Neural progenitor cell (in vitro differentiated cells): ENCODE results near the gene JSRP1. TPM values are rescaled to one million over a fixed set of nuclear protein-coding genes. Genes with fewer than 3 reads are reported as not detected.

Experiments
- DNase-seq: peaks from one replicate; pipeline ENCODE4 v3.0.0-alpha.2; 2016; ENCODE audit warnings: low spot score
- H2AFZ ChIP-seq: fragments of 200-600 bp; sonication (generic); replicated peaks from 2 replicates; pipeline ENCODE4 v1.6.1; 2016; ENCODE audit warnings: antibody characterized with exemption
- H3F3A ChIP-seq: fragments of 200-600 bp; sonication (generic); 2 replicates; pipeline ENCODE4 v1.6.1; 2016; ENCODE audit warnings: antibody characterized with exemption, low read depth
- H3K27ac ChIP-seq: fragments of 200-600 bp; sonication (generic); 2 replicates; pipeline ENCODE4 v1.5.1; 2016; ENCODE audit warnings: mild to moderate bottlenecking
- H3K27me3 ChIP-seq: fragments of 200-600 bp; sonication (generic); 2 replicates; pipeline ENCODE4 v1.6.1; 2016; ENCODE audit warnings: mild to moderate bottlenecking, moderate library complexity
- H3K36me3 ChIP-seq: fragments of 200-600 bp; sonication (generic); 2 replicates; pipeline ENCODE4 v1.5.1; 2016
- H3K4me1 ChIP-seq: fragments of 200-600 bp; sonication (generic); 2 replicates; pipeline ENCODE4 v1.6.1; 2016; ENCODE audit warnings: mixed run types
- H3K4me2 ChIP-seq: fragments of 200-600 bp; sonication (generic); 2 replicates; pipeline ENCODE4 v1.6.1; 2016
- H3K4me3 ChIP-seq: fragments of 200-600 bp; sonication (generic); 2 replicates; pipeline ENCODE4 v1.5.1; 2016
- H3K79me2 ChIP-seq: fragments of 200-600 bp; sonication (generic); 2 replicates; pipeline ENCODE4 v1.6.1; 2016; ENCODE audit warnings: low read depth
- H3K9ac ChIP-seq: fragments of 200-600 bp; sonication (generic); 2 replicates; pipeline ENCODE4 v1.6.1; 2016
- H3K9me3 ChIP-seq: fragments of 200-600 bp; sonication (generic); 2 replicates; pipeline ENCODE4 v1.5.1; 2016; ENCODE audit warnings: low read depth
- H4K20me1 ChIP-seq: fragments of 200-600 bp; sonication (generic); 2 replicates; pipeline ENCODE4 v1.6.1; 2016; ENCODE audit warnings: low read depth
- H3K27ac Mint-ChIP-seq: 3 replicates; pipeline ENCODE4 v1.8.0; 2021; ENCODE audit warnings: mixed read lengths
- H3K27me3 Mint-ChIP-seq: 2 replicates; pipeline ENCODE4 v1.8.0; 2022; ENCODE audit warnings: low read depth, mild to moderate bottlenecking, inconsistent platforms, moderate library complexity, mixed read lengths; ENCODE audit not compliant: insufficient read depth
- H3K36me3 Mint-ChIP-seq: 3 replicates; pipeline ENCODE4 v1.8.0; 2021; ENCODE audit warnings: mixed read lengths
- H3K4me1 Mint-ChIP-seq: 3 replicates; pipeline ENCODE4 v1.8.0; 2021; ENCODE audit warnings: mixed read lengths
- H3K4me3 Mint-ChIP-seq: 3 replicates; pipeline ENCODE4 v1.8.0; 2021; ENCODE audit warnings: mild to moderate bottlenecking, moderate library complexity, mixed read lengths
- H3K9me3 Mint-ChIP-seq: 3 replicates; pipeline ENCODE4 v1.8.0; 2020; ENCODE audit warnings: mixed read lengths
- CTCF ChIP-seq: fragments of 200-600 bp; sonication (generic); IDR thresholded peaks from 2 replicates; pipeline ENCODE4 v1.5.1; 2017; ENCODE audit warnings: antibody characterized with exemption, mild to moderate bottlenecking
- EZH2 ChIP-seq: fragments of 200-600 bp; sonication (generic); IDR thresholded peaks from 2 replicates; pipeline ENCODE4 v1.6.1; 2017; ENCODE audit warnings: antibody characterized with exemption, mild to moderate bottlenecking, moderate library complexity
- EZH2phosphoT487 ChIP-seq: fragments of 200-600 bp; sonication (generic); IDR thresholded peaks from 2 replicates; pipeline ENCODE4 v1.6.1; 2017; ENCODE audit warnings: antibody characterized with exemption
- total RNA-seq: library from RNA; depleted of rRNA; stranded (reverse); fragments of >200 nt; gene quantifications from 2 replicates; pipeline ENCODE4 v1.2.3, GENCODE V29; 2015; ENCODE audit warnings: low replicate concordance

JSRP1 gene
- total RNA-seq, 1 donor from 2014 or later, result not detected

DNA sequence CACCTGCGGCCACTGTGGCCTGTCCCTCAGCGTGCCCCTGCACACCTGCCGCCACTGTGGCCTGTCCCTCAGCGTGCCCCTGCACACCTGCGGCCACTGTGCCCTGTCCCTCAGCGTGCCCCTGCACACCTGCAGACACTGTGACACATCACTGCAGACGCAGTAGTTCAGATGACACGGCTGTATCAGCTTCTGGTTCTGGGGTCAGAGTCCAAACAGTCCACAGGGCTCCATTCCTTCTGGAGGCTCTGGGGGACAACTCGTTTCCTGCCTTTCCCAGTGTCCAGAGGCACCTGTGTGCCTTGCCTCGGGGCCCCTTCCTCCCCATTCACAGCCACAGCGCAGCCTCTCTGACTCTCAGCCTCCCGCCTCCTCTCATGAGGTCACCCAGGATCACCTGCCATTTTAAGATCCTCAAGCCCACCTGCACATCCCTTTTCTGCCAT is 14.1 kb downstream of the JSRP1 start:
- H3K79me2 ChIP-seq, result peaks cover 73% of the 10 kb centered on the region
- no peak overlapping the region for H3K27ac ChIP-seq
- peaks cover 47% of the 10 kb centered on the region for H3K4me1 Mint-ChIP-seq
- H3K4me2 ChIP-seq, result no peak overlapping the region
- no peak overlapping the region for H3K27ac Mint-ChIP-seq
- TF ChIP-seq CTCF (no peak), EZH2phosphoT487 (no peak), EZH2 (no peak)
- no peak for DNase-seq
- peaks cover 2% of the 10 kb centered on the region for H3K27me3 Mint-ChIP-seq
- H2AFZ ChIP-seq, result no peak overlapping the region
- no peaks in the 10 kb centered on the region for H3K27me3 ChIP-seq
- no peaks in the 10 kb centered on the region for H3K9me3 ChIP-seq
- peaks cover 38% of the 10 kb centered on the region for H3K4me1 ChIP-seq
- H3K9me3 Mint-ChIP-seq, result no peaks in the 10 kb centered on the region
- no peak overlapping the region for H3K4me3 Mint-ChIP-seq
- H3K36me3 Mint-ChIP-seq, result peaks cover 8% of the 10 kb centered on the region
- peaks cover 25% of the 10 kb centered on the region for H3F3A ChIP-seq
- no peaks in the 10 kb centered on the region for H3K36me3 ChIP-seq
- H3K9ac ChIP-seq, result no peak overlapping the region
- no peak overlapping the region for H3K4me3 ChIP-seq
- H4K20me1 ChIP-seq, result peaks cover 100% of the 10 kb centered on the region

DNA sequence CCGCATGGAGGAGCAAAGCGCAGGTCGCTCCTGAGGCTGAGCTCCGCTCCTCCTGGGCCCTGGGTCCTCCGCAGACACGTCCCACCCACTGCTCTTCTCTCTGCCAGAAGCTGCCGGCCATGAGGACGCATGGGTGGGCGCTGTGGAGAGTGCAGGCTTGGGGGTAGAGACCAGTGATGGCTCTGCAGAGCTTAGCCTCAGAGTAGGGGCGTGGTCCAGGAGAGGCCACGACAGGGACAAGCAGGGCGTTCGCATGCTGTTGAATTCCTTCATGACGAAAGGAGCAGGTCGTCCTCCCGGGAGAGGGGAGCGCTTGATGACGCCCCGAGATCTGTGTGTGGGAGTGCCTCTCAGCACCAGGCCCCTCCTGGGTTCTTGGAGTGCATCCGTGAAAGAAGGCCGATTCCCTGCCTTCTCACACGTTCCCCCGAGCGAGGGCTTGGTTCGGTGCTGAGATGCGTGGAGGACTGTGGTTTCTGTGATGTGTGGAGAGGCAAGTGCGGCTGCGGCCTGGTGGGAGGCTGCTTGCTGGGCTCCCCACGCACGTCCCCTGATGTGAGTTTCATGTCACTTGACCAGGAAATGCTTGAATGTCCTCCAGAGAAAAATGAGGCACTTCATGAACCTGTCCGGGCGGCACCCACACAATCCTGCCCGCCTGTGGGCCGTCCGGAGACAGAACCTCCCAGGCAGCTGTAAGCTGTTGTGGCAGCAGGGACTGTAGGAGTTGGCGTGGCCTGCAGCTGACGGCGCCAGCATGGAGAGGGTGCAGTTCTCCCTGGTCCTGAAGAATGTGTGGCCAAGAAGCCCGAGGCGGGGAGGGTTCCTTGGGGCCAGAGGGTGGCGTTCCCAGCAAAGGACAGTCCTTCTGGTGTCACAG is 15.1 kb downstream of the JSRP1 start:
- Mint-ChIP-seq H3K36me3 (peaks cover 10% of the 10 kb centered on the region), H3K4me1 (peaks cover 52% of the 10 kb centered on the region), H3K4me3 (peak overlapping the region; percentile 99), H3K27me3 (peaks cover 7% of the 10 kb centered on the region), H3K27ac (peak overlapping the region; percentile 93), H3K9me3 (no peaks in the 10 kb centered on the region)
- no peak for TF ChIP-seq EZH2phosphoT487
- no peak for TF ChIP-seq CTCF
- TF ChIP-seq EZH2, result no peak
- Histone ChIP-seq H3K4me2 (peak overlapping the region; percentile 81), H2AFZ (no peak overlapping the region), H3K27me3 (no peaks in the 10 kb centered on the region), H3K4me3 (peak overlapping the region; percentile 72), H3K27ac (no peak overlapping the region), H3K9ac (peak overlapping the region; percentile 8), H3F3A (peaks cover 30% of the 10 kb centered on the region), H4K20me1 (peaks cover 92% of the 10 kb centered on the region), H3K36me3 (no peaks in the 10 kb centered on the region), H3K79me2 (peaks cover 77% of the 10 kb centered on the region), H3K4me1 (peaks cover 38% of the 10 kb centered on the region), H3K9me3 (no peaks in the 10 kb centered on the region)
- DNase-seq, result no peak

DNA sequence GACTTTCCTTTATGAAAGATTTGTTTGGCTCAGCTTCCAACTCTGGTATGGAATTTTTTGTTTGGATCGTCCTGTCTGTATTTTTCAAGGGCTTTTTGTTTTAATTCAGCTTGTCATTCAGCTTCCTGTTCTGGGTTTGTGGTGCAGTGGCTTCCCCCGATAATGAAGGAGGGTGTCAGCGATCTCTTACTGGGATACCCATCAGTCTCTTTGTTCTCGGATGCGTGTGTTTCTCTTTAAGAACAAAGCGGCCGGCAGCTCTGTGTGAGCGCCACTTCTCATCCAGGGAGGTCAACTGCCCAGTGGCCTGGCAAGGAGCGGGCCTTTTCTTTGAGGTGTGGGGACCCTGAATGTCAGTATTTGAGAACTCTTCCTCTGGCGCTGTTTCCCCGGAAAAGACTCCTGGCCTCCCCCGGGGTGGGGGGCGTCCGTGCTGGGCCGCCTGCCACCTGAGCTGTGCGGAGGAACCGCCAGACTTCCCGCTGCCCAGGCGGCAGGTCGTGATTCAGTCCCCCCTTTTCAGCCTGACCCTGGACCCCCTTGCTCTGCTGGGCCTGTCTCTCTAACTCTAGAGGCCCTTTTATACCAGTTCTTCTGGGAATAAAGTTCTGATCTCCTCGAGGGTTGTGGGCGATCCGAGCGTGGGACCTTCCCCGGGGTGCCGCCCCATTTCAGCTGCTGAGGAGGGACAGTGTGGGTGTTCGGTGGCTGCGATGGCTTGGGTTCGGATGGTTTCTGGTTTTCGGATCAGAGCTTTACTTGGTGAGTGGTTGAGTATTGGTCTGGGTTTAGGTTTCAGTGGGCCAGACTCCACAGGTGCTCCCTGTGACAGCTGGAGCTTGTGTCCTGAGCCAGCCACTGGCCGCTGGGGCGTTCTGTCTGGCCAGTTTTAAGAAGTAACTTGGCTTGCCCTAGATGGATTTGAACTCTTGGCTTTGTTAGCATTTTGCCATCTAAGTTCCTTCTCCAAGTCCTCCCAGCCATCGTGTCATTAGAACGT is 16.1 kb downstream of the JSRP1 start:
- Histone ChIP-seq H3K9me3 (no peaks in the 10 kb centered on the region), H2AFZ (no peak overlapping the region), H3K79me2 (peaks cover 87% of the 10 kb centered on the region), H3K27ac (peak overlapping the region; percentile 21), H3K4me2 (peak overlapping the region; percentile 81), H3F3A (peaks cover 30% of the 10 kb centered on the region), H3K9ac (peak overlapping the region; percentile 60), H3K27me3 (no peaks in the 10 kb centered on the region), H4K20me1 (peaks cover 86% of the 10 kb centered on the region), H3K4me3 (peak overlapping the region; percentile 72), H3K36me3 (no peaks in the 10 kb centered on the region), H3K4me1 (peaks cover 41% of the 10 kb centered on the region)
- peak overlapping the region; percentile 88 for H3K27ac Mint-ChIP-seq
- peak; percentile 90 for DNase-seq
- TF ChIP-seq EZH2 (no peak), CTCF (no peak), EZH2phosphoT487 (no peak)
- H3K36me3 Mint-ChIP-seq, result peaks cover 10% of the 10 kb centered on the region
- H3K27me3 Mint-ChIP-seq, result peaks cover 6% of the 10 kb centered on the region
- H3K9me3 Mint-ChIP-seq, result no peaks in the 10 kb centered on the region
- H3K4me3 Mint-ChIP-seq, result peak overlapping the region; percentile 99
- H3K4me1 Mint-ChIP-seq, result peaks cover 55% of the 10 kb centered on the region
